CD4-positive, alpha-beta T cell treated with Interleukin-17A for 4 hours (primary cell): ENCODE data around the gene IQSEC1.

Source experiments
- DNase-seq: peaks from one replicate; pipeline ENCODE4 v3.0.0-alpha.2; 2020; ENCODE audit warnings: mixed read lengths

IQSEC1 gene

GRCh38 chr3:12902181-12902999, 170.8 kb downstream of the IQSEC1 start:
- no peak for DNase-seq

DNA sequence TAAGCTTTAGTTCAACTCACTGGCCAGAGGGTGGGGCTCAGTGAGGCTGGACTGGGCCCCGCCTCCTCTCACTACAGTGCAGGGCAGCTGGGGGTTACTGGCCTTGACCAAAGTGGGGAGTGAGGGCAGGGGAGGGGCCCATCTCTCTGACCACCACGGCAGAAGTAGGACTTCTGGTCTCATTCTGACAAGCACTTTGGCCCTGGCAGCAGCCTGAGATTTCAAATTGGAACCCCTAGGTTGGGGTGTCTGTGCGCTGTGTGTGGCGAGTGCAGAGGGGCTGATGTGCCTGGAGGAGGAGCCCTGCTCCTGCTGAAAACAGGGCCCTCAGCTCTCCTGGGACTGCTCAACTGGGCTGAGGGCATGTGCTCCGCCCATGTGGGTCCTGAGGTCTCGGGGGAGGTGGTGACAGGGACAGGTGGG, 171.6 kb downstream of the IQSEC1 start:
- DNase-seq: no peak

- no peak for DNase-seq
Observed at GRCh38 chr3:12900885-12901411, 172.3 kb downstream of the IQSEC1 start.

GRCh38 chr3:12898965-12899755, 174.1 kb downstream of the IQSEC1 start:
- no peak for DNase-seq

- no peak for DNase-seq
Observed at GRCh38 chr3:12898290-12898964, 174.8 kb downstream of the IQSEC1 start.

- DNase-seq: peak; percentile 16
Observed at GRCh38 chr3:12897381-12898289, 175.6 kb downstream of the IQSEC1 start.

GRCh38 chr3:12896063-12896985, 176.9 kb downstream of the IQSEC1 start:
- DNase-seq: no peak

DNA sequence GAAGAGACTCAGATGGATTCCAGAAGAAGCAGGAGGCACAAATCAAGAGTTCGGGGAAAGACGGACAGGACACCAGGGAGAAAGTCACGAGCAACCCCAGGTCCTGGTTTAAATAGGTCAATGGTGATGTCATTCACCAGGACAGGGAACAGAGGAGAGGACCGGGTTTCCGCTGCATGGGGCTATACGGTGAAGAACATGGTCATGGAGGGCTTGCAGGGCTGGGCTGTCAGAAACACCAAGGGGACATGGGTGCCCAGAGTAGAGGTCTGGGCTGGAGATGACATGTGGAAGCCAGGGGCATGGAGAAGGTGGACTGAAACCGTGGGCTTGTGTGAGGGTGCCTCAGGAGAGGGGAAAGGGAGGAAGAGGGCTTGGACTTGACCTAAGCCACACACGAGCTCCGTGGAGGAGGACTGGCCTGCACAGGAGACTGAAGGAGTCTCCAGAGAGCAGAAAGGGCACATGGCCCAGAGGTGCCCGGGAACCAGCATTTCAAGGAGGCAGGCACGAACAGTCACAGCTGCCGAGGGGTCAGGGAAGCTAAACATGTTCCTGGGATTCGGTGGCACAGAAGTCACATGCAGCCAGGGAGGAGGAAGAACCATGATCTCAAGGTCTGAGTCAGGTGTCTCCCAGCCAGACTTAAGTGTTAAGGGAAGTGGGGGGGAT, 177.7 kb downstream of the IQSEC1 start:
- DNase-seq: no peak

GRCh38 chr3:12894629-12895028, 178.6 kb downstream of the IQSEC1 start:
- DNase-seq: no peak

GRCh38 chr3:12893852-12894251, 179.4 kb downstream of the IQSEC1 start:
- no peak for DNase-seq

DNA sequence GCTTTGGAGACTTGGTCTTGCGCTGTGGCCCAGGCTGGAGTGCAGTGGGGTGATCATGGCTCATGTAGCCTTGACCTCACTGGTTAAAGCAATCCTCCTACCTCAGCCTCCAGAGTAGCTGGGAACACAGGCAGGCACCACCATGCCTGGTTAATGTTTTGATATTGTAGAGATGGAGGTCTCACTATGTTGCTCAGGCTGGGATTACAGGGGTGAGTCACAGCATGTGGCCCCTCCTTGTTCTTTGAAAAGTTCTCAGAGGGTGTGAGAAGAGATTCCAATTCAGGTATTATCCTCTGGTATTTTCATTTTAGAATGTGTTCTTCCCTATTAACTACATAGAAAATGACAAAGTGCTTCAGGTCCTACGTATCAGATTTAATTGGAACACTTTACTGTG, 180.0 kb downstream of the IQSEC1 start:
- no peak for DNase-seq

DNA sequence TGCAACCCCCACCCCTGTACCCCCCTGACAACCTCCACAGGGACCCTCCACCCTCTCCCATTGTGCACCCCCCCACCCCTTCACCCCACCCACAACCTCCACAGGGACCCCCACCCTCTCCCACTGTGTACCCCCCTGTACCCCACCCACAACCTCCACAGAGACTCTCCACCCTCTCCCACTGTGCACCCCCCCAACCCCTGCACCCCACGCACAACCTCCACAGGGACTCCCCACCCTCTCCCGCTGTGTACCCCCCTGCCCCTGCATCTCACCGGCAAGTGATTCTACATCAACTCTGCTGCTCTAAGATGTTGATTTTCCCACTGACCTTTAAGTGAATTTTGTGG, 180.4 kb downstream of the IQSEC1 start:
- DNase-seq: no peak

GRCh38 chr3:12891985-12892839, 181.0 kb downstream of the IQSEC1 start:
- peak; percentile 58 for DNase-seq

GRCh38 chr3:12891391-12891984, 181.7 kb downstream of the IQSEC1 start:
- DNase-seq: no peak

DNA sequence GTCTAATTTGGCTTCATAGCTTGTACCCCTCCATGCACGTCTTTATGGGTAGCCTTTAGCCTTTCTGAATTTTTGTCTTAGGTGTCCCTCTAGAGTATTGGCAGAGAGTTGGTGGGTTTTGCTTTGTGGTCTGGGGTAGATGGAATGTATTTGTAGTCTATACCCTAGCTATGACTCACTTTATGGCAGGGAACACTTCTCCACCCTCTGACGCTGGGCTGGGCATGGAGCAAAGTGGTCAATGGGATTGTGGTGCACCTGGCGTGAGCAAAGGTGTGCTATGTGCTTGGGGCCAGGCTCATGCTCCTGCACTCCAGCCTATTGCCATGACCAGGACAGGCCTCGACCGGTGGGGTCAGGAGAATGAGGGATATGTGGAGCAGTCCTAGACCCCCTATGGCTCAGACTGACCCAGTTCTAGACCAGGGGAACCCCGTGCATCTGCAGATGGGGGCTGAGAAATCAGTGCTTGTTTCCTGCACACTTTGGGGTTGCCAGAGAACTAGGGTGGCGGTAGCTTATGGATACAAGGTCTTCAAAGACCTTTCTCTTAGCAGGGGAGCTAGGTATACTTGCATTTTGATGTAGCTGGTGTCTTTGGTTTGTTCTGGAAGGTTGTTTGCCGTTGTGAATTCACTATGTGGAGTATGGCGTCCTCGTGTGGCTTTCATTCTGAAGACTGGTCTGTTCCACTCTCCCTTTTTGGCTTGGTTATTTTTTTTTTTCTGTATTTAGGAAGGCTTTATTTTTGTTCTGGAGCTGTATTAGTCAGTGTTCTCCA, 182.4 kb downstream of the IQSEC1 start:
- no peak for DNase-seq

- DNase-seq: no peak
Observed at GRCh38 chr3:12886736-12887135, 186.5 kb downstream of the IQSEC1 start.

GRCh38 chr3:12886106-12886679, 187.0 kb downstream of the IQSEC1 start:
- no peak for DNase-seq

- no peak for DNase-seq
Observed at GRCh38 chr3:12885583-12885930, 187.7 kb downstream of the IQSEC1 start.
